Activated gamma-delta T cell treated with anti-CD3 and anti-CD28 coated beads, Interleukin-2, amount 50 U/mL, for 16 hours (primary cell): Measurements from ENCODE around the gene ADISSP.
"Not testable (repeated sequence)": the region's sequence is repeated elsewhere in the genome, so short reads cannot be mapped to it uniquely, and the experiment has no call there.

Experiments
- DNase-seq: peaks from one replicate; pipeline ENCODE4 v3.0.0-alpha.2; 2020; ENCODE audit warnings: low read depth

ADISSP gene

DNA sequence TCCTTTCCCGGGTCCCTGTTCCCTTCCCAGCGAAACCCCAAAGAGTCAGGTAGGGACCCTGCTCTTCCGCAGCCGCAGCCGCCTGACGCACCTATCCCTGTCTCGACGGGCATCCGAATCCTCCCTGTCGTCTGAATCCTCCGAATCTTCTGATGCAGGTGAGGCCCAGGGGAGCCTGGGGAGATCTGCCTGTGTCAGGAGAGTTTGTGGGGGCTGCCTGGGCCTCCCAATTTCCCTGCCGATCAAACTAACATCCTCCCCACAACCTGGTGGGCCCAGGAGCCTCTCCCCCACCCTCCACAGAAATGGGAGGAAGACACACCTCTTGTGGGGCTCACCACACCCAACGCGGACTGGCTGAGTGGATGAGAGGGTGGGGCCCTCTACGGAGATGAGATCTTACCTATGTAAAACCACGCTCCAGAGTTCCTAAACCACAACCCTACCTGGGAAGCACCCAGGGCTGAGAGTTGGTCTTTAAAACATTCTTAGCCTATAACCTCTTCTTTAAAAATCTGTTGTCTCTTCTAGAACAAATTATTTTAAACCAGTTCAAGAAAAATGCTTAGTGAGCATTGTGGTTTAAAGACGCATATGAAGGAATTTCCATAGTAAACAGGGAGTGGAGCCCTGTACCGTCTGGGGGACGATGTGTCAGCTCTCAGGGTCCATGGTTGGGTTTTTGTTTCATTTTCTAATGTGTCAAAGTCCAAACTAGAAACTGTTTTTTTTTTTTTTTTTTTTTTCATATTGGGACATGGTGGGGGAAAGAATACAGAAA is 30.2 kb upstream of the ADISSP start:
- no peak for DNase-seq

- DNase-seq: no peak
Observed at GRCh38 chr20:3797226-3797545, 29.6 kb upstream of the ADISSP start.

- DNase-seq: no peak
Observed at GRCh38 chr20:3796477-3797225, 29.1 kb upstream of the ADISSP start.

- DNase-seq: peak; percentile 81
Observed at GRCh38 chr20:3795511-3796468, 28.2 kb upstream of the ADISSP start, which contains the start of gene CDC25B. Gene CDC25B (plus strand): TSS chr20:3796310. CDS start chr20:3796532, 222 bp downstream.

DNA sequence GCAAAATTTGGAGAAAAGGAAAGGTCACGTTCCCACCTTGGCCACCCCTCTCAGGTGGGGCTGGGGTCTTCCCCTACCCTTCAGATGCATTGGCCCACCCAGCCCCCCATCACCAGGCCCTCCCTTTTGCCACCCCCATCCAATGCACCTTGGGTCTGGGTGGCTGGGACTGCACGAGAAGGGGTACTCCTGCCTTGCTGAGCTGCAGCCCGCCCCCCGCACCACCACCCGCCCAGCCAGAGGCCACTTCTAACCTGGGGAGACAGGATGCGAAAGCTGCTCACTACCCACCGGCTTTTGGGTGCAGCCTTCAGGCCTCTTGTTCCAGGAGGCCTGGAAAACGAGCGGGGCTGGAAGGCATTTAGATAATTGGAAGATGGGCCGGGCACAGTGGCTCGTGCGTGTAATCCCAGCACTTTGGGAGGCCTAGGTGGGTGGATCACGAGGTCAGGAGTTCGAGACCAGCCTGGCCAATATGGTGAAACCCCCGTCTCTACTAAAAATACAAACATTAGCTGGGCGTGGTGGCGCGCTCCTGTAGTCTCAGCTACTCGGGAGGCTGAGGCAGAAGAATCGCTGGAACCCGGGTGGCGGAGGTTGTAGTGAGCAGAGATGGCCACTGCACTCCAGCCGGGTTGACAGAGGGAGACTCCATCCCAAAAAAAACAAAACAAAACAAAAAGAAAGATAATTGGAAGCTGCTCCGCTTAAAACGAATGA is 27.3 kb upstream of the ADISSP start:
- no peak for DNase-seq

GRCh38 chr20:3794168-3794567 is 26.6 kb upstream of the ADISSP start:
- not testable (repeated sequence) for DNase-seq

DNA sequence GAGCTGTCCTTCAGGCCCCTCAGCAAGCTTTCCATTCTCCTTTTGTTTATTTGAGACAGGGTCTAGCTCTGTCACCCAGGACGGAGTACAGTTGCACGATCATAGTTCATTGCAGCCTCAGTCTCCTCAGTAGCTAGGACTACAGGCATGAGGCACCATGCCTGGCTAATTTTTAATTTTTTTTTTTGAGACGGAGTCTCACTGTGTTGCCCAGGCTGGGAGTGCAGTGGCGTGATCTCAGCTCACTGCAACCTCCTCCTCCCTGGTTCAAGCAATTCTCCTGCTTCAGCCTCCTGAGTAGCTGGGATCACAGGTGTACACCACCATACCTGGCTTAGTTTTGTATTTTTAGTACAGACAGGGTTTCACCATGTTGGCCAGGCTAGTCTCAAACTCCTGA is 21.6 kb upstream of the ADISSP start:
- not testable (repeated sequence) for DNase-seq

GRCh38 chr20:3788685-3789155 is 21.2 kb upstream of the ADISSP start:
- DNase-seq: no peak

DNA sequence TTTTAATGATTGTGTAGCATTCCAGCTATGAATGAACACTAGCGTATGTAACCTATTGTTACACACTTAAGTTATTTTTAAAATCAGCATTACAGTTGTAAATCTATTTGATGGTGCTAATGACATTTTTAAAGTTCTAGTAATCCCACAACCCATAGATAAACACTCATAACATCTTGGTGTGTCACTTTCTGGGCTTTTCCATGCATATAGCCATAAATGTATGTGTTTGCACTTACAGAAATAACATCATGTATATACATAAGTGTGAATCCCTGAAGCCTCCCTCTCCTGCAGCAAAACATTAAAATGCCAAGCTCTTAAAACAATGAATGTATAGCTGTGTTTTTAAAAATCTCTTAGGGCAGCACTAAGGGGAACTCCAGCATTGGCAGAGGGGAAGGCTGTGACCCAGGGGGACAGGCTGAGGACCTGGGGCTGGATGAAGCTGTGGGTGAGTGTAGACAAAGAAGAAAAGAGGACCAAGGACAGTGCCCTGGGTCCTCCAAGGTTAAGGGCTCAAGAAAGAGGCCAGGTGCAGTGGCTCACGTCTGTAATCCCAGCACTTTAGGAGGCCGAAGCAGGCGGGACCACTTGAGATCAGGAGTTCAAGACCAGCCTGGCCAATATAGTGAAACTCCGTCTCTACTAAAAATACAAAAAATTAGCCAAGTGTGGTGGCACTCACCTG is 19.9 kb upstream of the ADISSP start:
- DNase-seq: no peak

DNA sequence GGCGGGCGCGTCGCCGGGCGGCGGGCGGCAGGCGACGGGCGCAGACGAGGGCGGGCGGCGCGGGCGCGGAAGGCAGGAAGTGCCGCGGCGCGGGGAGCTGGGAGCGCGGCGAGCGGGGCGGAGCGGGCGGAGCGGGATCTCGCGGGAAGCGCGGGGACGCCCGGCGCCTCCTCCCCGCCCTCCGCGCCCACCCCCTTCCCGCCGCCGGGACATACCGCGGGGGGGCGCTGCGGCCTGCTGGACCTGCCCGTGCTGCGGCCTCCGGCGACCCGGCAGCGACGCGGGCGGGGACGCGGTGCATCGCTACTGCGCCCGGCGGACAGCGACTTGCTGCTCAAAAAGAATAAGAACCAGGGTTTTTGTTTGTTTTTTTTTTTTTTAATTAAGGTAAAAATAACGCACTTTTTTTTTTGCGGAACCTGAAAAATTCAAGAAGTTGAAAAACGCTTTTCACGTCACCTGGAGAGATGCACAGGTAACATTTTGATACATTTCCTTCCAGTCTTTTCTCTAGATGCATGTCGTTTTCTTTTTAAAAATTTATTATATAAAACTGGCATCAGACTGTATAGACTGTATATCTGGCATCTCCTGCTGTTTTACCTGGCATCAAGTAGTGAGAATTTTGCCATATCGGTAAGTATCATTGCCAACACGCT is 19.2 kb upstream of the ADISSP start, which contains the start of gene CENPB:
TSS of gene CENPB (minus strand) at position 76 of the 659 bp plus-strand sequence. CDS start 257 bp downstream, outside the sequence.
- peak; percentile 85 for DNase-seq

DNA sequence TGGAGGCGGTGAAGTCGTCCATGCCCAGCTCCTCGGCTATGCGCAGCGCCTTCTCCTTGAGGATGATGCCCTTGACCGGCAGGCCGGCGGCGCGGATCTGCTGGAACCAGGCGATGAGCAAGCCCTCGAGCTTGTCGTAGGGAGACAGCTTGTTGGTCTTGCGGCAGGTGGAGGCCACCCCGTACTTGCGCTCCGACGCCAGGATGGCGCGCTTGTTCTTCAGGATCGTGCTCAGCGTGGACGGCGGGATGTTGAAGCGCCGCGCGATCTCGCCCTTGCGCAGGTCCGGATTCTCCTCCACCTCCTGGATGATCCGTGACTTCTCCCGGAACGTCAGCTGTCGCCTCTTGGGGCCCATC is 18.6 kb upstream of the ADISSP start:
- no peak for DNase-seq

- DNase-seq: no peak
Observed at GRCh38 chr20:3785240-3786125, 17.9 kb upstream of the ADISSP start.

GRCh38 chr20:3784863-3785239 is 17.3 kb upstream of the ADISSP start:
- DNase-seq: no peak

DNA sequence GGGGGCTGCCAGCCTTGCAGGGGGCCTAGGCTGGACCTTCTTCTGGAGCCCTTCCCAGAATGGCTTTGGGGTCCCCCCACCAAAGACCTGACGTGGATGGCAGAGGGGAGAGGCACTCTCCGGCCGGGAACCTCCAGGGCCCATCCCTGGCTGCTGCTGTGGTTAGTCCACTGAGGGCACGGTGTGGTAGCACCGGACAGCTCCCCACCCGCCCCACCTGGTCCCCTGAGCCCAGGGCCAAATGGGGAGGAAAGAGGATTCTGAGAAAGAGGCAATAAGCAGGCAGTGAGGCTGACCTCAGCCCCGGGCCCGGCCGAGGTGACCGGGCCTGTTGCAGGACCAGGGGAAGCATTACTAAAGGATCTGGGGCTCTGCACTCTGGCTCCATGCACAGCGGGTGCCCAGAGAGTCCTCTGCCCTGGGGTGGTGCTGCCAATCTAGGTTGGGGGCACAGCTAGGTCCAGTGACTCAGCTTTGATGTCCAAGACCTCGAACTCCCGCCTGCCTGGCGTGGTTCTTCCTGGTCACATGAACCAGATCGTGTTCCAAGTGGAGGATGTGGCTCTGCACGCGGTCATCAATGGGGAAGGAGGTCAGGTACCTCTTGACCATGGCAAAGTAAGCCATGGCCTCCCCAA is 16.8 kb upstream of the ADISSP start:
- DNase-seq: no peak

- no peak for DNase-seq
Observed at GRCh38 chr20:3783511-3784195, 16.1 kb upstream of the ADISSP start.

DNA sequence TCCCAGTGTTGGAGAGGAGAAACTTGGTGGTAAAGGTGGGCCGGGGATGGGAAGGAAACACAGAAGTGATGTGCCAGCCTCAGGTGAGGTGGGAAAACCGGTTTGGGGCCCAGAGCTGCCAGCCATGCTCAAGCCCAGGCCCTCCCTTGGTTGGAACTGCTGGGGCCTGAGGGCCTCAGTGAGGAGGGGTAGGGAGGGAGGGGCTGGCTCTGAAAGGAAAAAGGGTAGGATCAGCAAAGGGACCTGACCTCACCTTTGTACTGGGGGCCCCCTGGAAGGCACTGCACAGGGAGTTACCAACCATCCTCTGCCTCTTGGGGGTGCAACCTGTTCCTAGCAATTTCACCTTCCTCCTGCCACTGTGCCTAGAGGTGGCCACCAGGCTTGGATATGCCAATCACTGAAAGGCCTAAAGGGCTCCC is 15.5 kb upstream of the ADISSP start:
- no peak for DNase-seq

DNA sequence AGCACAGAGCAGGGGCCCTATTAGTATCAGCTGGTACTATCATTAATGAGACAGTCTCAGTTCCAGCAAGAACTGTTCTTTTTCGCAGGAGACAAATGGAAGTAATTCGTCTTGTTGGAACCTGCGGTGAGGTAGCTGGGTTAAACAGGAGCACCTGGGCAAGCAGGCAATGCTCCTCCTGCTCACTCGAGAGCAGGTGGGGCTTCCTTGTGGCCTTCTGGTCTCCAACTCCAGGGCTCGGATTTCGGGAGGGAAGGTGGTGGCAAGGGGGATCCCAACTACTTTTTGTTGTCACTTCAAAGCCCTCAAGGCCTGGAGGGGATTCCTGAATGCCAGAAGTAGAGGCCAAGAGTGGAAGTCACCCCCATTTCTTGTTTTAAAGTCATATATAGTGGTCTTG is 15.0 kb upstream of the ADISSP start:
- DNase-seq: no peak
